GM18861 (cell line): ENCODE measurements around the gene SPAG9.
A peak's percentile ranks its signal among the peaks of the same experiment; 100 is the strongest.
"Not testable (repeated sequence)": the region's sequence is repeated elsewhere in the genome, so short reads cannot be mapped to it uniquely, and the experiment has no call there.

Experiments used
- ATAC-seq: cut with Tn5 transposase; IDR thresholded peaks from one replicate; pipeline ENCODE4 v1.9.1; 2021; ENCODE audit not compliant: unreplicated experiment

SPAG9 gene

DNA sequence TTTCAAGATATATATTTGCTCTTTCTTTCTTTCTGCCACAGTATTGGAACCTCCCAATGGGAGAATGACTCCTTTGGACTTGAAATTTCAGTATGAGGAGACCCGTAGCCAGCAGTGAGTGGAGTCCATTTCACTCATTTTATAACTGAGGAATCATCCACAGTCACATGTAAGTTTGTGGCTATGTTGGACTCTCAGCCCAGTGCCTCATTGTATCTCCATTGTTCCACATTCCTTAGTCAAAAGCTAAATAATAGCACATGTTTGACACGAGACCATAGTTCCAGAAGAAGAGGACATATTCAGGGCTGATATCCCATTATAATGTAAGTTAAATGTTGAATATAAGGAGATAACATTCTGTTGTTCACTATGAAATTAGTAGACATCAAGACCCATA lies 12.7 kb upstream of the SPAG9 start:
- ATAC-seq: no peak

DNA sequence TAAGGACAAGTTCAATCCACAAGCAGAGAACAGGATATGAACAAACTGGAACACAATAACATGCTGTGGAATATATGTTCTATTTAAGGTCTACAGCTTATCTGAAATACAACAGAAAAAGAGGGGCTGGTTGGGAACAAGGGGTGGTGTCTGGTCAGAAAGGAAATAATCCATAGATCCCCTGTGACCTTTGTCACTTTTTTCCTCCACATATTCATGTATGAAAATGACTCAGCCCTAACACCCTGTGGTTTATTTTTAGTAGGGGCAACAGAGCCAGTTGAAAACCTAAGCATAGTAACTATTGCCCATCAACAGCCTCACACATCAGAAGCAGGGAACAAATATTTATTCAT lies 12.3 kb upstream of the SPAG9 start:
- peak; percentile 56 for ATAC-seq

DNA sequence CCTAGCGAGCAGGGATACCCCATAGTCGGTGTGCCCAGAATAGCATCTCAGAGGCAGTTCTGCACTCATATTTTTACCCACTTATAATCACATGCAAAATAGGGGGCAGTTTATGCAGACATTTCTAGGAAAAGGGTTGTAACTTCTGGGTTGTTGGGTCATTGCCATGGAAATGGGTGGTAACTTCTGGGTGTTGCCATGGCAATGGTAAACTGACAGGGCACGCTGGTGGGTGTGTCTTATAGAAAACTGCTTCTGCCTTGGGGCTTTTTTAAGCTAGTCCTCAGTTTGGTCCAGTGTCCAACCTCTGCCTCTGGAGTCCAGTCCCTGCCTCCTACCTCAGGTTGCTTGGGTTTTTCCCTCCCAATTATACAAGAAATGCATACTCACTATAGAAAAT lies 7.4 kb upstream of the SPAG9 start:
- ATAC-seq: no peak

DNA sequence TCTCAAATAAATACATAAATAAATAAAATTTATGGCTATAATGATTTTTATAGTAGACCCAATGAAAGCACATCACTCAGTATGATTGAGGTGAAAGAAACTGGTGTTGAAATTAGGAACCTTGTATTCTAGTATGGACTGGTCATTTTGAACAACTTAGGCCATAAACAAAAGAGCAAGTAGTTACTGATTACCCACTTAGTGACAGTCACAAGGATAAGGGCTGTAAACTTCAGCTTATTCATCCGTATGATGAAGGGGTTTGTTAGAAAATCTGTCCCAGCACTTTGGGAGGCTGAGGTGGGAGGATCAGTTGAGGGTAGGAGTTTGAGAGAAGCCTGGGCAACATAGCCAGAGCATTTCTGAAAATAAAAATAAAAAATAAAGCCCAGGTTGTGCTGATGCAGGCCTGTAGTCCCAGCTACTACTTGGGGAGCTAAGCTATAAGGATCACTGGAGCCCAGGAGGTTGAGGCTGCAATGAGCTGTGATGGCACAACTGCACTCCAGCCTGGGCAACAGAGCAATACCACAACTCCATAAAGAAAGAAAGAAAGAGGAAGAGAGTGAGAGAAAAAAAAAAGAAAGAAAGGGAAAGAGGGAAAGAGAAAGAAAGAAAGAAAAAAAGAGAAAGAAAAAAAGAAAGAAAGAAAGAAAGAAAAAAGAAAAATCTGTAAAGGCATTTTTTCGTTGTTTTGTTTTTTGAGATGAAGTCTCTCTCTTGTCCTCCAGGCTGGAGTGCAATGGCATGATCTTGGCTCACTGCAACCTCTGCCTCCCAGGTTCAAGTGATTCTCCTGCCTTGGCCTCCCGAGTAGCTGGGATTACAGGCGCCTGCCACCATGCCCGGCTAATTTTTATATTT lies 4.2 kb upstream of the SPAG9 start:
- ATAC-seq: no peak

DNA sequence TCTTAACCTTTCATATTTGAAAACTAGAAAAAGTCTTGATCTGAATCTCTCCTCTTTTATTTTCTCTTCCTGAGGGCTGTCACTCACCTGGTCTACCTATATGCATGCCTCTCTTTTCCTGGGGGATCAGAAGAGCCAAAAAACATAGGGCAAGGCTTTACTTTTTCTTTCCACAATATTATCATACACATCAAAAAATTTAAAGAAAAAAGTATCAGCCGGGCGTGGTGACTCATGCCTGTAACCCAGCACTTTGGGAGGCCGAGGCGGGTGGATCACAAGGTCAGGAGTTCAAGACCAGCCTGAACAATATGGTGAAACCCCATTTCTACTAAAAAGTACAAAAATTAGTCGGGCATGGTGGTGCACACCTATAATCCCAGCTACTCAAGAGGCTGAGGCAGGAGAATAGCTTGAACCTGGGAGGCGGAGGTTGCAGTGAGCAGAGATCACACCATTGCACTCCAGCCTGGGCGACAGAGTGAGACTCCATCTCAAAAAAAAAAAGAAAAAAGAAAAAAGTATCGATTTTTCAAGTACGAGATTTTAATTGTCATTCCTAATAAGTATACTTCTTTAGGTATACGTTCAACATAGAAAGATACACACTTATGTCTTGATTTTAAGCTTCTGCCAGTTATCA lies 1.9 kb upstream of the SPAG9 start:
- ATAC-seq: not testable (repeated sequence)

DNA sequence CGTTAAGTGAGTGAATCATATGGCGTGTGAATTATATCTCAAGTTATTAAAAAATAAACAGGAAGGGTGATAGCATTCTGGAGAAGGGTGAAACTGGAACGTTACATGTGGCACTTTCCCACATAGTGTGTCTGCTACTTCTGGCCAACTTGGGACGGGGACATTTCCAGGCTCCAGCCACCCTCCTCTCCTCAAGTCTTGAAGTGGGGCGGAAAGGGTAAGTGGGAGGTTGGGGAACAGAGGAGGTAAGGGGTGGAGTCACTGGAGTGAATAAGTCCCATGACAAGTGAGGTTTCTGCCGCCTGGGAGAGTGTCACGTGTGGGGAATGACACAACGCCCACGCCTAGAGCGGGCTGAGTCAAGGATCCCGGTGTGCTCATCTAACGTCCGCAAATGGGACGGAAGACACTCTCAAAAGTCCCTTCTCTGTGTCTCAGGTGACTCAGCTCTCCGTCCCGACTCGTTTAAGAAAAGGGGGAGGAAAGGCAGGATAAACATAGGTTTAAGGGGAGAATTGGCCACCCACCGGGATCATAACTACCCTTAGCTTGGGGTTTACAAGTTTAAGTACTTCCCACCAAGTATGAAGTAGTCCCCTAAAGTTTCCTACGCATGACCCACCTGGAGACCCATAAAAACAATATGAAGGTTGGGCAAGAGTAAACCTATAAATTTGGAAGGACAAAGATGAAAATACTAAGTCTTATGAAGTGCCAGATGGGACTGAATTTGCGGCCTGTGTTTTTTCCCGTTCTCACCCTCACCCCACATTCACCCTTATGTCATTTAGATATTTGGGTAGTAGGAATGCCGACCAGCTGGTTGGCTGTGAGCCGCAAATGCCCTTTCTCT lies 1.2 kb upstream of the SPAG9 start:
- peak; percentile 26 for ATAC-seq

DNA sequence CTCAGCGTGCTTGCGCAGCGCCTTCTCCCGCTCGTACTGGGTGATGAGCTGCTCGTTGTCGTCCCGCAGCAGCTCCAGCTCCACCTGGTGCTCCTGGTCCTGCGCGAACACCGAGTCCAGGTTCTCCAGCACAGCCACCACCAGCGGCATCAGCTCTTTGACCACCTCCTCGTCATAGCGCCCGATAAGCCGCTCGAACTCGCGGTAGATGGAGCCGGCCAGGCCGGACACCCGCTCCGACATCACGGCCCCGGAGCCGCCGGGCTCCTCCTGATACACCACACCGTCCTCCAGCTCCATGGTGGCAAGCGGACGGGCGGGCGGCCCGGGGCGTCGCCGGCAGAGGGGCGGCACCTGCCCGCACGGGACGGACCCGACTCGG lies 320 bp downstream of the SPAG9 start:
- ATAC-seq: peak; percentile 9

DNA sequence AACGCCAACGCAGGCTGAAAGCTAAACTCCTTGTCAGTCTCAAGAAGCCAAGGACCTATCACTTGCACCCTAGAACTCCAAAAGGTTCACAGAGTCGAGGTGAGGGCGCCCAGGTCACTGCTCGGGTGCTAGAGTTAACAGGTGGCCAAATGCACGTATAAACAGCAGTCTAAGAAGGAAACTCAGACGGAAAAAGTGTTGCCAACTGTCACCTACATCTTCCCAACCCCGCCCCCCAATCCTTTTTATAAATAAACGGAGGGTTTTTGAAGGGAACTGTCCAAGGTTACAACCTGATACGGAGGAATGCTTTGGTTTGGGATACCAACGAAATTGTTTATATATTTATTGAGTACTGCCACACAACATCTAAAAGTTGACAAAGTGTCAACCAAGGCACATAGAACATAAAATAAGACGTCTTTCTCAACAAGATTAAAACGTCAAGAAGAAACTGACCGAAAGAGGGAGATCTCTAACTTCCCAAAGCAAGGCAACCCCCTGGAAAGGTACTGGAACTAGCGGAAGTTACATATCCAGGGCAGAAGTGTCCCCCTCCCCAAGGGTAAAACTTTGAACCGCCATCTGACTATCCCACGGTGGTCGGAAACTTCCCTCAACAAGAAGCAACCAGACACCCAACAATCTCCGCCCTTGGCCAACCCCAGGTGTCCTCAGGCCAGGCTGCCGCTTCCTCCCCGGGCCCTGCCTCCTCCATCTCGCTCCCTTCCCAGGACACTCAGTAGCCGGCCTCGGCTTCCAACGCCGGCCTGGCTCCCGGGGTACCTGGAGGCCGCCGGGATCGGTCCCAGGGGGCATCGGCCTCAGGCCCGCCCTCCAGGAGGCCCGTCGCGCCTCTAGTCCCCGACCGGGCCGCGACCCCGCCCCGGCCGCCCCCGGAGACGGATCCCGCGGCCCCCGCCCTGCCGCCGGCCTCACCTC lies 982 bp downstream of the SPAG9 start:
- peak; percentile 25 for ATAC-seq

DNA sequence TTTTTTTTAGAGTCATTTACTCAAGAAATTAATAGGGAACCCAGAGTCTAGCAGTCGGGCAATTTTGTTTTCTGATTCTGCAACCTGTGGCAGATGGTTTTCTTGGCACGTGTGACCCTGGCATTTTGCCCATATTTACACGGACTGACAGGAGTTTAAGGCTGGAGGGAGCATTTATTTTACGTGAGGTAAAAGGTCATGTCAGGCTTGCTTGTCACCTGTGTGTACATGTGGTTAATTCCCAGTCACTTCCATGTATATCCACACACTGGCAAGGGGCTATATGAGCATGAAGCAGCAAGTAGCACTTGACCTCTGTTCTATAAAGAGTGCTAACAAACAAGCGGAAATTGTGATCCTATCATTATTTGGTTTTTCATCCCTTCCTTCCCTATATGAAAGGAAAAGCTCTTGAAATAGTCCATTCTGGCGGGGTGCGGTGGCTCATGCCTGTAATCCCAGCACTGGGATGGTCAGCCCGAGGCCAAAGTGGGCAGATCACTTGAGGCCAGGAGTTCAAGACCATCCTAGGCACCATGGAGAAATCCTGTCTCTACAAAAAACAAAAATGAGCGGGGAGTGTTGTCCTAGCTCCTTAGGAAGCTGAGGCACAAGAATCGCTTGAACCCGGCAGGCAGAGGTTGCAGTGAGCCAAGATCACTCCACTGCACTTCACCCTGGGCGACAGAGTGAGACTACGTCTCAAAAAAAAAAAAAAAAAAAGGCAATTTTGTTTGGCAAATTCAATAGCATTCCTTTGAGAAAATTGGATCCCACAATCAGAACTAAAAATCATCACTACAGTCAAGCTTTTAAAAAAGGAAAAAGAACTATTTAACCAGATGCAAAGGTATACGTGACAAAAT lies 2.1 kb downstream of the SPAG9 start:
- no peak for ATAC-seq

DNA sequence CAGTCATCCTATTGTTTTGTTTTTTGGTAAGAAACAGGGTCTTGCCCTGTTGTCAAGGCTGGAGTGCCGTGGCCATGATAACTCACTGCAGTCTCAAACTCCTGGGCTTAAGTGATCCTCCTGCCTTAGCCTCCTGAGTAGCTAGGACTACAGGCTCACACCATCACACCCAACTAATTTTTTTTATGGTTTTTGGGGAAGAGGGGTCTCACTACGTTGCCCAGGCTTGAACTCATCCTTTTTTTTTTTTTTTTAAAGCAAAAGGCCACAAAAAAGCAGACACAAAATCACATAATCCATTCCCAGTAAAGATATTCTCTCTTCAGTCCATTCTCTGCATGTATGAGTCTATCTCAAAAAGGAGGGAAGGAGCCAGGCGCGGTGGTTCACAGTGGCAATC lies 5.5 kb downstream of the SPAG9 start:
- no peak for ATAC-seq

DNA sequence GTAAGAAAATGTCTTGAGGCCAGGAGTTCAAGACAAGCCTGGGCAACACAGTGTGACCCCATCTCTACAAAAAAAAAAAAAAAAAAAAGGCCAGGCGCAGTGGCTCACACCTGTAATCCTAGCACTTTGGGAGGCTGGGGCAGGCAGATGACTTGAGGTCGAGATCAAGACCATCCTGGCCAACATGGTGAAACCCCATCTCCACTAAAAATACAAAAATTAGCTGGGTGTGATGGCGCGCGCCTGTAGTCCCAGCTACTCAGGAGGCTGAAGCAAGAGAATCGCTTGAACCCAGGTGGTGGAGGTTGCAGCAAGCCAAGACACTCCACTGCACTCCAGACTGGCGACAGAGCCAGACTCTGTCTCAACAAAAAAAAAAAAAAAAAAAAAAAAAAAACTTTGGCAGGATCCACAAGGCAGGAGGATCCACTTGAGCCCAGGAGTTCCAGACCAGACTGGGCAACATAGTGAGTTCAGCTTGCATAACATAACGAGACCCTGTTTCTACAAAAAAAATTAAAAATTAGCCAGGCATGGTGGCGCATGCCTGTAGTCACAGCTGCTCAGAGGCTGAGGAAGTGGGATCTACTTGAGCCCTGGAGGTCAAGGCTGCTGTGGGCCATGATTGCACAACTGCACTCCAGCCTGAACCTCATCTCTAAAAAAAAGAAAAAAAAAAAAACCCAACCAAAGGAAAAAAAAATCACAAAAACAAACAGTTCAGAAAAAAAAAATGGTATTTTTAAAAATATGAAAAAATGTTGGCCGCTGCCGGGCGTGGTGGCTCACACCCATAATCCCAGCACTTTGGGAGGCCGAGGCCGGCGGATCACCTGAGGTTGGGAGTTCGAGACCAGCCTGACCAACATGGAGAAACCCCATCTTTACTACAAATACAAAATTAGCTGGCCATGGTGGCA lies 8.1 kb downstream of the SPAG9 start:
- ATAC-seq: not testable (repeated sequence)

DNA sequence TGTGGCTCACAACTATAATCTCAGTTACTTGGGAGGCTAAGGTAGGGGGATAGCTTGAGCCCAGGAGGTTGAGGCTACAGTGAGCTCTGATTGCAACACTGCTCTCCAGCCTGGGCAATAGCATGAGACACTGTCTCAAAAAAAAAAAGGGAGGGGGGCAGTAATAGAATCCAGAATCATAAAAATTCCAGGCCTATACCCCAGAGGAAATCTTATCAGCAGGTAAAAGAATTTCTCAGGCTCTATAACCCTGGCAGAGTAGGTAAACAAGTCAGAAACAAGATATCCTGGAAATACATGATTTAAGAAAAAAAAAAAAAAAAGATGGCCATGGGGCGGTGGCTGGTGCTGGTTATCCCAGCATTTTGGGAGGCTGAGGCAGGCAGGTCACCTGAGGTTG lies 12.9 kb downstream of the SPAG9 start:
- ATAC-seq: no peak

DNA sequence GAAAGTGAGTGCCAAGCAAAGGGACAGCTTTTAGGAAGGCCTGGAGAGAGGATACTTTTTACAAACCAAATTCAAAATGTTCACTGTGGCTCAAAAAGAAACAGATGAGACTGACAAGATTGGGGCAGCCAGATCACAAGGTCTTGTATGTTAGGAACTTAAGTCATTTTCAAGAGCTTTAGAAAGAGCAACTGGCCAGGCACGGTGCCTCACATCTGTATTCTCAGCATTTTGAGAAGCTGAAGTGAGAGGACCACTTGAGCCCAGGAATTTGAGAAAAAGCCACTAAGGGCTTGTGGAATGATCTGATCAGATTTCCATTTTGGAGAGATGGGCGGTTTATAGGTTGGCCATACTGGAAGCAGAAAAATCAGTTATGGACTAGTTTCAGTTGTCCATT lies 17.2 kb downstream of the SPAG9 start:
- no peak for ATAC-seq

DNA sequence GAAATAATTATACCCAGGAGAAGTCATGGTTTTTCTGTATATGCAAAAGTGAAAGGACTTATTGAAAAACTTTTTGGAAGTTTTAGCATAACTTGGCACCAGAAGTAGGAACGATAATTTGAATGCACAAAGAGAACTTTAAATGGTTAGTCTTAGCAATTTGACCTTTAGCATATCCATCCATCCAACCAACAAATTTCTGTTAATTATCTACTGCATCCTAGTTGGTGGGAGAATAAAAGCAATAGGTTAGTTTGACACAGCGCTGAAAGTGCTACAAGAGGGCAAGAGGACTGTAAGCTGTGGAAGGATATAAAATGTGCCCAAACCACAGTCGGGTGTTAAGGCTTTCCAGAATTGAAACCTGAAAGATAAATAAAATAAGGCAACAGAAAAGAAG lies 17.6 kb downstream of the SPAG9 start:
- no peak for ATAC-seq

DNA sequence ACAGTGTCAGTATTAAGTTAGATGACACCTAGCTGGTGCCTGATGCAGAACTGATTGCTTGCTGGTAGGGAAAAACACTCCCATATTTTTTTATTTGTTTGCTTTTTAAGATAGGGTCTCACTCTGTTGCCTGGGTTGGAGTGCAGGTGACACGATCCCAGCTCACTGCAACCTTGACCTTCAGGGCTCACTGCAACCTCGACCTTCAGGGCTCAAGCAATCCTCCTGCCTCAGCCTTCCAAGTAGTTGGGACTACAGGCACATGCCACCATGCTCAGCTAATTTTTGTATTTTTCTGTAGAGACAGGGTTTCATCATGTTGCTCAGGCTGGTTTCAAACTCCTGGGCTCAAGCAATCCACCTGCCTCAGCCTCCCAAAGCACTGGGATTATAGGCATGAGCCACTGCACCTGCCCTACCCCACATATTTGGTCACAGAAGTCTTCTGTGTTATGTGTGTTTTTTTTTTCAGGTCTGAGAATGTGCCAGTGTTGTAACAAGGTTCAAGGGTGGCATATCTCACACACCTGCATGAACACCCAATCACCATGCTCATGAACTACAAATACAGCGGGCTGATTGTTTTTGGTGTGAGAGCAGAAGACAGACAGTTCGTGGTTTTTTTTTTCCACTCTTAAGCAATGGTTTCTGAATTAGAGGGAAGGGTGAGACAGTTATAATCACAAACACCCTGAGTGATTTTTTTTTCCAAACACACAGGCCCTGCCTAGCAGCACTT lies 22.8 kb downstream of the SPAG9 start:
- no peak for ATAC-seq

DNA sequence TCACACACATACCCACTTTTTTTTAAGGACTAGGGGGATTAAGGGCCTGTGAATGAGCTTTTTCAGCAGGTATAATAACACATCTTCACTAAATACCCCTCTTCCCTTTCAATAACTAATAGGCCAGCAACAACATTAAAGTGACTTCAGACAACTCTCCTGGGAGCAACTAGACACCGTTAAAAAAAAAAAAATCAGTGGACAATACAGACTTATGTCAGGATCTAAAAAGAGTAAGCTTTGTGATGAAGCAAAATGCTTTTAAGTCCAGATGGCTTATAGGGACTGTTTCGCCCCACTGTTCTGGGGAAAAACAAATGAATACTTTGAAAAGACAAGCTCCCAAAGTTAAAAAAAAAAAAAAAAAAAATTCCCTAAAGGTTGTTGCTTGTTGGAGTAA lies 29.0 kb downstream of the SPAG9 start:
- no peak for ATAC-seq

DNA sequence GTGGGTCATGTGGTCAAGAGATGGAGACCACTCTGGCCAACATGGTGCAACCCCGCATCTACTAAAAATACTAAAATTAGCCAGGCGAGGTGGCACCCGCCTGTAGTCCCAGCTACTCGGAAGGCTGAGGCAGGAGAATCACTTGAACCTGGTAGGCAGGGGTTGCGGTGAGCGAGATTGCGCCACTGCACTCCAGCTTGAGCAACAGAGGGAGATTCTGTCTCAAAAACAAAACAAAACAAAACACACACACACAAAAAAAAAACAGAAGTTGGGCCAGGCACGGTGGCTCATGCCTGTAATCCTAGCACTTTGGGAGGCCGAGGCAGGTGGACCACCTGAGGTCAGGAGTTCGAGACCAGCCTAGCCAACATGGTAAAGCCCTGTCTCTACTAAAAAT lies 31.8 kb downstream of the SPAG9 start:
- ATAC-seq: not testable (repeated sequence)

DNA sequence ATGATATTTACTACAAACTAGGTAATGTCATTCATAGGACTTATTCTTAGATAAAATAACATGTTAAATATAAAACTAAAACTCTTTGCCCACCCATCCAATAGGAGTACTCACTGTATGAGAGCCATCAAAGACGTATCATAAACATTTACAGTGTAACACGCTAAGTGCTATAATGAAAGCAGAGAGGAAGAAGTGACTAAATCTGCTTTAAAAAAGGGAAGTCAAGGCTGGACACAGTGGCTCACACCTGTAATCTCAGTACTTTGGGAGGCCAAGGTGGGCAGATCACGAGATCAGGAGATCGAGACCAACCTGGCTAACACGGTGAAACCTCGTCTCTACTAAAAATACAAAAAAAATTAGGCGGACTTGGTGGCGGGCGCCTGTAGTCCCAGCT lies 32.4 kb downstream of the SPAG9 start:
- no peak for ATAC-seq
